GM21526 (cell line): Measurements from ENCODE around the gene PARP15.

Experiments used
- ATAC-seq: cut with Tn5 transposase; IDR thresholded peaks from one replicate; pipeline ENCODE4 v1.9.1; 2021; ENCODE audit warnings: moderate library complexity; ENCODE audit not compliant: unreplicated experiment, low FRiP score

The PARP15 gene

DNA sequence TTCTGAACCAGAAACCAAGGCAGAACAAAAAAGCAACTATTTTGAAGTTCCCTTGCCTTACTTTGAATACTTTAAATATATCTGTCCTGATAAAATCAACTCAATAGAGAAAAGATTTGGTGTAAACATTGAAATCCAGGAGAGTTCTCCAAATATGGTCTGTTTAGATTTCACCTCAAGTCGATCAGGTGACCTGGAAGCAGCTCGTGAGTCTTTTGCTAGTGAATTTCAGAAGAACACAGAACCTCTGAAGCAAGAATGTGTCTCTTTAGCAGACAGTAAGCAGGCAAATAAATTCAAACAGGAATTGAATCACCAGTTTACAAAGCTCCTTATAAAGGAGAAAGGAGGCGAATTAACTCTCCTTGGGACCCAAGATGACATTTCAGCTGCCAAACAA lies 8.7 kb upstream of the PARP15 start:
- no peak for ATAC-seq

DNA sequence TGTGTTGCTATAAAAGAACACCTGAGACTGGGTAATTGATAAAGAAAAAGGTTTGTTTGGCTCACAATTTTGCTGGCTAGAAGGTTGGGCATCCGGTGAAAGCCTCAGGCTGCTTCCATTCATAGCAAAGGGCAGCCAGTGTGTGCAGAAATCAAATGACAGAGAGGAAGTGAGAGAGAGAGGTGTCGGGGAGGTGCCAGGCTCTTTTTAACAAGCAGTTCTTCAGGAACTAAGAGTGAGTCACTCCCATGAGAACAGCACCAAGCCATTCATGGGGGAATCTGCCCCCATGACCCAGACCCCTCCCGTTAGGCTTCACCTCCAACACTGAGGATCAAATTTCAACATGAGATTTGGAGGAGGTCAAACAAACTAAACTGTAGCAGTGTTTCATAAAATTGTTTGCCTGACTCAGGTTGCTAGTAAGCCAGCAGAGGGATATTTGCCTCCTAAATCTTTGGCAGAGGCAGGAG lies 4.5 kb upstream of the PARP15 start:
- no peak for ATAC-seq

DNA sequence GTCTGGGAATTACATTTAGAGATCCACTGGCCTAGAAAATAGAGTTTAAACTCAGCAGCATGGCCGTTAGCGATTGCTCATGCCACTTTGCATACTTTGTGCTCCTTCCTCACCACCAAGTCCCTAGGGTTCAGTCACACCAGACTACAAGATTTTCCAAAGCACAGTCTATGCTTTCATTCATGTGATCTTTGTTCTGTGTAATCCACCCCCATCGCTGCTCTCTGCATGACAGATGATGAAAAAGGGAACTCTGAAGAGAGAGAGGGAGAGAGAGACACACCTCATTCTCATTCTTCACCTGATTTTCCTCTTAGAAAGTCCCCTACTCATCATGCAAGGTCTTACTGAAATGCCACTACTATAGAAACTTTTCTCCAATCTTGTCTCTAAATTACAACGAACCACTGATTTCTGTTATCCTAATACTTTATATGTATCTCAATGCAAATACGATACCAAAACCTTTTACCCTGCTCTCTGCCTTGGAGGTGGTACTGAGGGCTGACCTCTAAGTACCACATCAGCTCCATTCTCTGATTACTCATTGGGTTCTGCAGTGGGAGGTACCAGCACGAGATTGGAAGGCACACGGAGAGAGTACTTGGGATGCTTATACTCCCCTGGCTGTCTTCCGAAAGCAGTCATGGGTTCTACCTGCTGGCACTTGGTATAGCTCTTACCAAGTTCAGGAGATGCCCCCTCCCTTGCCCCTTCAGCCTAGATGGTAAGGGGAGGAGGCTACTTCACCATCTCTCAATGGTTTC lies 1.1 kb upstream of the PARP15 start:
- peak; percentile 79 for ATAC-seq

DNA sequence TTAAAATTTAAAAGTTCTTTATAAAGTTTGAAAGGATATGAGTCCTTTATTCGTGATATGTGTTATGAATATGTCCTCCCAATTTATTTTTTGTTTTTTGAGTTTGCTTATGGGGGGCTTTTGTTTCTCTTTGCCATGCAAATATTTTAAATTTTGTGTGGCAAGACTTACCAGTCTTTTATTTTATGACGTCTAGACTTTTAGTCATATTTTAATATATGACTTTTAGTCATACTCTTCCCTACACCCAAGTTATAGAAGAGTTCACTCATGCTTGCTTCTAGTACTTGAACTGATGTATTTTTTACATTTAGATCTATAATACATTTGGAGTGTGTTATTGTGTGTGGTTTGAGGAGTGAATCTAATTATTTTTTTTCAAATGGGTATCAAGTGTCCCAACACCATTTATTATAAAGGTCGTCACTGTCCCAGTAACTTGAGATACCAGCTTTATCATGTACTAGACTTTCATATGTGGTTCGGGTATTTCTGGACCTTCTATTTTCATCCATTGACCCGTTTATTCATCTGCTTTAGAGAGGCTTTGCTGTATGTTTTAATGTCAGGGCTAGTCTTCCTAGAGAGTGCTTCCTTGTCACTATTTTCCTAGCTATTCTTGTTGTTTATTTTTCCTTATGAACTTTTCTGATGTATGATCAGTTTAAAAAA lies 755 bp downstream of the PARP15 start:
- no peak for ATAC-seq

DNA sequence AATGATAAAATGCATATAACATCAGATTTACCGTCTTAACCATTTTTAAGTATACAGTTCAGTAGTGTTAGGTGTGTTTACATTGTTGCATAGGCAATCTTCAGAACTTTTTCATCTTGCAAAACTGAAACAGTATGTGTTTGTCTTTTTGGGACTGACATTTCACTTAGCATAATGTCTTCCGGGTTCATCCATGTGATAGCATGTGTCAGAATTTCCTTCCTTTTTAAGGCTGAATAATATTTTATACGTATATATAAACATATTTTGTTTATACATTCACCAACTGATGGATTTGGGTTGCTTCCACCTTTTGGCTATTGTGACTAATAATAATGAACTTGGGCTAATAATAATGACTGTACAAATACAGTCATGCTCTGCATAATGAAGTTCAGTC lies 3.0 kb downstream of the PARP15 start:
- no peak for ATAC-seq

DNA sequence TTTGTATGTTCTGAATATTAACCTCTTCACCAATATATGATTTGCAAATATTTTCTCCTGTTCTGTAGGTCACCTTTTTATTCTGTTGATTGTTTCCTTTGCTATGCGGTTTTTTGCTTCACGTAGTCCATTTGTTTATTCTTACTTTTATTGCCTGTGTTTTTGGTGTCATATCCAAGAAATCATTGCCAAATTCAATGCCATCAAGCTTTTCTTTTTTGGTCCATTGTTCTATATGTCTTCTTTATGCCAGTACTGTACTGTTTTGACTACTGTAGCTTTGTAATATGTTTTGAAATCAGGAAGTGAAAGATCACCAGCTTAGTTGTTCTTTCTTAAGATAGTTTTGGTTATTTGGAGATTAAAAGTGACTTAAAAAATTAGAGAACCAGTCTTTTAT lies 4.2 kb downstream of the PARP15 start:
- no peak for ATAC-seq

DNA sequence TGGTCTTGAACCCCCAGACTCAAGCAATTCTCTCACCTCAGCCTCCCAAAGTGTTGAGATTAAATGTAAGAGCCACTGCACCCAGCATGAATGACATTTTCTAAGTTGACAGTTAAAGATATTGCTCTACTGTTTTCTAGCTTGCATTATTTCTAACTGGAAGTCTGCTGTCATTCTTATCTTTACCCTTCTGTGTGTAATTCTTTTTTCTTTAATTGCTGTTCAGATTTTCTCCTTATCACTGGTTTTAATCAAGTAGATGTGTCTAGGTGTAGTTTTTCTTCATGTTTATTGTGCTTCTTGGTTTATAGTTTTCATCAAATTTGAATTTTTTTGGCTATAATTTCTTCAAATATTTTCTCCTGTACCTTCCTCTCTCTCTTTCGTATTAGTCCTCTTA lies 4.9 kb downstream of the PARP15 start:
- ATAC-seq = no peak

DNA sequence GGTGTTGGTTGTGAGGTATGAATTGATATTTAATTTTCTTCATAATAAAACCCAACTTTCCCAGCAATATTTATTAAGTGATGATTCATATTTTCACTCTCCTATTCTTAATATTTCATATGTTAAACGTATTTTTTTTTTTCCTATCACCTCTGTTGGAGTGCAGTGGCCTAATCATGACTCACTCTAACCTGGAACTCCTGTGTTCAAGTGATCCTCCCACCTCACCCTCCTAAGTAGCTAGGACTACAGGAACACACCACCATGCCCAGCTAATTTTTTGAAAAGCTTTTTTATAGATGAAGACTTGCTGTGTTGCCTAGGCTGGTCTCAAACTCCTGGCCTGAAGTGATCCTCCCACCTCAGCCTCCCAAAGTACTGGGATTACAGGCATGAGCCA lies 8.6 kb downstream of the PARP15 start:
- no peak for ATAC-seq

DNA sequence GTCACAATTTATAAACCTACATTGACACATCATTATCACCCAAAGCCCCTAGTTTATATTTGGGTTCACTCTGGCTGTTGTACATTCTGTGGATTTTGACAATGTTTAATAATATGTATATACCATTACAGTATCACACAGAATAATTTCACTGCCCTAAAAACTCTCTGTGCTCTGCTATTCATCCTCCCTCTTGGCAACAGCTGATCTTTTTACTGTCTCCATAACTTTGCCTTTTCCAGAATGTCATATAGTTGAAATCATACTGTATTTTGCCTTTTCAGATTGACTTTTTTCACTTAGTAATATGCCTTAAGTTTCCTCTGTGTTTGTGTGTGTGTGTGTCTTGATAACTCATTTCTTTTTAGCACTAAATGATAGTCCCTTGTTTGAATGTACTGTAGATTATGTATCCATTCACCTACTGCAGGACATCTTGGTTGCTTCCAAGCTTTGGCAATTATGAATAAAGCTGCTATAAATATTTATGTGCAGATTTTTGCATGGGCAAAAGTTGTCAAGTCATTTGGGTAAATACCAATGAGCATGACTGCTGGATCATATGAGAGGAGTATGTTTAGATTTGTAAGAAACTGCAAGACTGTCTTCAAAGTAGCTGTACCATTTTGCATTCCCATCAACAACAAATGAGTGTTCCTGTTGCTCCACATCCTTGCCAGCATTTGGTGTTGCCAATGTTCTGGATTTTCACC lies 9.5 kb downstream of the PARP15 start:
- ATAC-seq = no peak

DNA sequence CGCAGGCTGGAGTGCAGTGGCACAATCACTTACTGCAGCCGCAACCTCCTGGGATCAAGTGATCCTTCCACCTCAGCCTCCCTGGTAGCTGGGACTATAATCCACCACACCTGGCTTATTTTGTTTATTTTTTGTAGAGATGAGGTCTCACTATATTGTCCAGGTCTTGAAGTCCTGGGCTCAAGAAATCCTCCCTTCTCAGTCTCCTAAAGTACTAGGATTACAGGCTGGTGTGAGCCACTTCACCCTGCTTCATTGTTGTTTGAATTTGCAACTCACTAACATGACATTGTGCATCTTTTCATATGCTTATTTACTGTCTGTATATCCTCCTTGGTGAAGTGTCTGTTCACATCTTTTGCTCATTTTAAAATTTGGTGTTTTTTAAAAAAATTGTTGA lies 10.1 kb downstream of the PARP15 start:
- no peak for ATAC-seq

DNA sequence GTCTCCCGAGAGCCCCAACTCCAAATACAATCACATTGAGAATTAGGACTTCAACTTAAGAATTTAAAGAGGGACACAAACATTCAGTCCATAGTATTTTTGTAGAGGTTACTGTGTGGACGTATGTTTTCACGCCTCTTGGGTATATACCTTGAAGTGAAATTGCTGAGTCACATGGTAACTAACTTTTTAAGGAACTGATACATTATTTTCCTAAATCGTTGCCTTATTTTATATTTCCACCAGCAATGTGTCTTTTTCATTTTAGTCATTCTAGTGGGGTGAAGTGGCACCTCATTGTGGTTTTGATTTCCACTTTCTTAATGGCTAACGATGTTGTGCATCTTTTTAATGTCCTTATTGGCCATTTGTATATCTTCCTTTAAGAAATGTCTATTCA lies 11.8 kb downstream of the PARP15 start:
- no peak for ATAC-seq

DNA sequence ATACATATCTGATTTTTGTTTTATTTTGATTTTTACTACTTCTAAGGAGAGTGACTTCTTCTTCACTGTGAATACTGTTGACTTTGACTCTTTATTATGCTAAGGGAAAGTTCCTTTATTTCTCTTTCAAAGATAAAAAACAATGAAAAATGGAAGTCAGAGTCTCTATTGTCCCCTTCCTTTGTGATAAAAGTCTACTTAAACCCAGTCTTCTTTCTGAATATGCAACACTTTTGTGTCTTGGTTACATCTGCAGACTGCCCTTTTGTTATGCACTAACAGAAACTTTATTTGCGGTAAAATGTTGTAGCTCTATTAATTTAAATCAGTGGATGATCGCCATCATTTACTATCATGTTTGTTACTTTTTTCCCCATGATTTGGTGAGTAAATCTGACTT lies 13.2 kb downstream of the PARP15 start:
- ATAC-seq = no peak

DNA sequence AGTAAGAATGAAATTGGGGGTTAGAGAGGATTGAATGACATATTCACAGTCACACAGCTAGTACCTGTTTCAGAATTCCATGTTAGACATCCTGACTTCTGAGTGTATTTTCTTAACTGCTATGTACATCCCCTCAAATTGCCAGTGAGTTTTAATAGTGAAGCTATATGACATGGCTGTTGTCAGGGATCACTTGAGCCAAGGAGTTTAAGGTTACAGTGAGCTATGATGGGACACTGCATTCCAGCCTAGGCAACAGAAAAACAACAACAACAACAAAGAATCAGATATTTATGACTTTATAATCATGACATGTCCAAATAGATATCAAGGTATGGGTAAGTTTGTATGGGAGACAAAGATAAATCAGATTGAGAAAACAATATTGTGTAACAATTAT lies 16.6 kb downstream of the PARP15 start:
- no peak for ATAC-seq

DNA sequence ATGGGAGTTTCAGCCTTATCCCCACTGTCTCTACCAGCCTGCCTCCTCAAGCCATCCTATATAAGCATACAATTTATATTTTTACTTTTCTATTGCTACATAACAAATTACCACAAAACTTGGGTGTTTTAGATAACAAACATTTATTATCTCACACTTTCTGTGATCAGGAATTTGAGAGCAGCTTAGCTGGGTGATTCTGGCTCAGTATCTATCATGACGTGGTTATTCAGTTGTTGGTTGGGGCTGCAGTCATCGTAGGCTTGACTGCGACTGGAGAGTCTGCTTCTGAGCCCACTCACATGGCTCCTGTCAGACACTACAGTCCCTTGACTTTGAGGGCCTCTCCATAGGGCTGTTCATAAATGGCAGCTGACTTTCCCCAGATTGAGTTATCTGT lies 20.7 kb downstream of the PARP15 start:
- no peak for ATAC-seq

DNA sequence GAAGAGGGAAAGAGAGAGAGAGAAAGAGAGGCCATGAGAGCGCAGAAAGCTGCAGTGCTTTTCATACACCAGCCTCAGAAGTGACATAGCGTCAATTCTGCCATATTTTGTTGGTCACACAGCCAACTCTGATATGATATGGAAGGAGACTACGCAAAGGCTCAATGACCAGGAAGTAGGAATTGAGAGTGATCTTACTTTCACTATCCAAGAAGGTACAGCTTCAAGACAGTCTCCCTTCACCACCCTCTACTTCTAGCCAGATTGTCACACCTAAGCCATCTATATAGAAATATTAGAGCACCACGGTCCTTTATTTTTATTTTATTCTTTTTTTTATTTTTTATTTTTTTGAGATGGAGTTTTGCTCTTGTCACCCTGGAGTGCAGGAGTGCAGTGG lies 21.1 kb downstream of the PARP15 start:
- no peak for ATAC-seq

DNA sequence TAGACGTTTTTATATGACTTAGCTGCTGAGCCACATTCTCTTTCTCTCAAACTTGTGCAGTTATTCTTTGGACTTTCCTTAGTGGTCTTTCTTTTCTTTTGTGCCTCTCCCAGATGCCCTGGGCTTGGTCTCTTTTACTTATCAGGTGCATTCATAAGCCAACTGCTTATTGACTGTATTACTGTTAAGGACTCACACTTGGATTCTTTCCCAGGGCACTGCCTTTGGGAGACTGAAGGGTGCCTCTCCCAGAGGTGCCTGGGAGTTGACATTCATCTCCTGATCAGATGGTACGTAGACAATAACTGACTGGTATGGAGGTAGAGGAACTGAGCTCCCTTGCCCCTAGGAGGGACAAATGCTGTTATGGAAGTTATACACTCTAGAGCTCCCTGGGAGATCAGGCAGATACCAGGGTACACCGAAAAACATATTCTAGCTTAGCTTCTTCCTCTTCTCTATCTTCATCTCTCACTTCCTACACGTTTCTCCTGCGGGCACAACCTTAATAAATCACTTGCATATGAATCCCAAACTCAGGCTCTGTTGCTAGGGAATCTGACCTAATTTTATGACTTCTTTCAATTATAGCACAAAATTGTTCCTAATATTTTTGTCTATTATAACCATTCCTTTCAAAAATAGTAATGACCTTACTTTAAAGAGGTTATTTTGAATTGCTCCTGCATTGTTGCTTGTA lies 24.7 kb downstream of the PARP15 start:
- no peak for ATAC-seq

DNA sequence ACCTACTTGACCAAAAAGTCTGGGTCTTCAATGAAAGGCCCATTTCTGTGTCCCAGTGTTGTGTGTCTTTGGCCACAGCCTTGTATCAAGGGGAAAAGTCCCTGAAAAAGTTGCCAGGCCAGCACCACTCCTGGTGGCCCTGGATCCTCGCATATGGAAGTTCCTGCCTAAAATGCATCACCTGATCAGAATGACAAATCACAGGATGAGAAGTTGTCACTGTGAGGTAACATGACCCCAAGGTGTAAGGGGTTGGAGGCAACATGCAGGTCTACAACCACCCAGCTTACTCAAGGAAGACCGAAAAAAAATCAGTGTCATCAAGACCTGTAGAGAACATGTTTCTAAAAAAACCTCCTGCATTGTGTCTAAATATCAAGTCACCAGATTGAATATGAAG lies 25.6 kb downstream of the PARP15 start:
- no peak for ATAC-seq

DNA sequence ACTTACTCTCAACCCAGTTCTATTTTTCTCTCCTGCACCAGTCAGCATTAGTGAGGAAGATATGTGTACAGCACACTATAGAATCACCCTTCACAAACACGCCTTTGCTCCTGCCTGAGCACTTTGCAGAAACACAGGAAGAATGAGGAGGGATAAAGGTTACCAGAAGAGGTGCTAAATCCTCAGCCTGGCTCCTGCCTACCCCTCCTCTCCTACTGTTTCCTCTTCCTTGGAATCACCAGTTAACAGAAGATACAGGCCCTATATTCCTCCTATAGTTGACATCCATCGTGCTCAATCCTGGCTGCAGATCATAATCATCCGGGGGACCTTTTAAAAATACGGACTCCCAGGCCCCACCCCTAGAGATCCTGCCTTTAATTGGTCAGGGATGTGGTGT lies 28.9 kb downstream of the PARP15 start:
- no peak for ATAC-seq

DNA sequence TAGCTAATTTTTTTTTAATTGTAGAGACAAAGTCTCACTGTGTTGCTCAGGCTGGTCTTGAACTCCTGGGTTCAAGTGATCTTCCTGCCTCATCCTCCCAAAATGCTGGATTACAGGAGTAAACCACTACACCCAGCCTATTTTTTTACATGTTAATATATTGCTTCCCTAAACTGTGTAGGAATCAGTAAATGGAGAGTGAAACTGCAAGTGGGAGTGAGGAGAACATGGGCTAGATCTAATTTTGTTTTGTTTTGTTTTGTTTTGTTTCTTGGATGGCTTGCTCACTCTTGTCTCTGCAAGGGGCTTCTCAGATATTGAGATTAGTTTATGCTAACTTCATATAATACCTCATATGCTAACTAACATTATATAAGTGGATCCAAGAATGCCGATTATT lies 31.5 kb downstream of the PARP15 start:
- no peak for ATAC-seq

DNA sequence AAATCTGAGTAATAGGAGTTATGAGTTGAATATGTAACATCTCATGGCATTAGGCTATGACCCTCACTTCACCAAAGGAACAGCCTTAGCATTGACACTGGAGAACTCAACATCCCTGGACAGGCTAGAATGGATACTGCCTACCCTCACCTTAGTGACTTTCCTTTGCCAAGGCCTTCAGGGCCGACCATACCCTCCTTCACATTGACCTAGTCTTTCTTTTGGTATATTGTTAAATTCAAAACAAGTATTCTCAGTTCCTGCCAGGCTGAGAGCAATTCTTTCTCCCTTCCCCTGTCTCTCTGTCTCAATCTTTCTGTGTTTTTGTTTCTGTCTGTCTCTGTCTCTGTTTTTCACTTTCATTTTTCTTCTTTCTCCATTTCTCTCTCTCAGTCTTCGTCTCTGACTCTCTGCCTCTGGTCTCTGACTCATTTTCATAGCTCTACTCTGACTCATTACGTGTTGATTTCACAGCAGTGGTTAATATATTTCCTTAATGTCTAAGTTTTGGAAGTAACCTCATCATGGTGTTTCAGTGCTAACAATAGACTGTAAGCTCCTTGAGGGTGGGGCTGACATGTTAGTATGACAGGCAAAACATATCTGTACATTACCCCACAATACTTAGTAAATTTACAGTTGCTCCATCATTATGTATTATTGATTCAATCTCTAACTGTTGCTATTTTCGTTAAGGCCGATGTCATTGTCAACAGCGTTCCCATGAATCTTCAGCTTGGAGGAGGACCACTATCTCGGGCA lies 32.5 kb downstream of the PARP15 start:
- ATAC-seq = peak; percentile 94
